ENCODE measurements around the gene TIMM17A.
A peak's percentile ranks its signal among the peaks of the same experiment; 100 is the strongest.

The TIMM17A gene

GRCh38 chr1:201916649-201917249 lies 38.6 kb upstream of the TIMM17A start:
- DNase-seq (ENCODE audit: low read depth): peak; percentile 21
- no peak for TF ChIP-seq CTCF (IDR thresholded peaks at IDR 0.05; ENCODE audit: insufficient read depth, low read depth, low read length, missing control alignments)
- H3K4me3 ChIP-seq (ENCODE audit: low read depth, low read length): no peak overlapping the region

GRCh38 chr1:201917362-201918033 lies 37.8 kb upstream of the TIMM17A start:
- DNase-seq (ENCODE audit: low read depth): no peak
- no peak overlapping the region for H3K4me3 ChIP-seq (ENCODE audit: low read depth, low read length)
- no peak for TF ChIP-seq CTCF (IDR thresholded peaks at IDR 0.05; ENCODE audit: insufficient read depth, low read depth, low read length, missing control alignments)

GRCh38 chr1:201918343-201918742 lies 37.0 kb upstream of the TIMM17A start:
- no peak for TF ChIP-seq CTCF (IDR thresholded peaks at IDR 0.05; ENCODE audit: insufficient read depth, low read depth, low read length, missing control alignments)
- DNase-seq (ENCODE audit: low read depth): no peak
- no peak overlapping the region for H3K4me3 ChIP-seq (ENCODE audit: low read depth, low read length)

- TF ChIP-seq CTCF (IDR thresholded peaks at IDR 0.05; ENCODE audit: insufficient read depth, low read depth, low read length, missing control alignments): no peak
- no peak overlapping the region for H3K4me3 ChIP-seq (ENCODE audit: low read depth, low read length)
- DNase-seq (ENCODE audit: low read depth): no peak
Observed at GRCh38 chr1:201921952-201922558, 33.2 kb upstream of the TIMM17A start.

GRCh38 chr1:201925301-201925567 lies 30.1 kb upstream of the TIMM17A start:
- TF ChIP-seq CTCF (IDR thresholded peaks at IDR 0.05; ENCODE audit: insufficient read depth, low read depth, low read length, missing control alignments): no peak
- DNase-seq (ENCODE audit: low read depth): no peak
- H3K4me3 ChIP-seq (ENCODE audit: low read depth, low read length): no peak overlapping the region

GRCh38 chr1:201925981-201926645 lies 29.2 kb upstream of the TIMM17A start:
- no peak overlapping the region for H3K4me3 ChIP-seq (ENCODE audit: low read depth, low read length)
- TF ChIP-seq CTCF (IDR thresholded peaks at IDR 0.05; ENCODE audit: insufficient read depth, low read depth, low read length, missing control alignments): no peak
- DNase-seq (ENCODE audit: low read depth): no peak

Measured in GM12865 (cell line).